Astrocyte (in vitro differentiated cells and primary cell): ENCODE measurements around the gene CCDC136. TPM values are rescaled to one million over a fixed set of nuclear protein-coding genes. Genes with fewer than 3 reads are reported as not detected.
A peak's percentile ranks its signal among the peaks of the same experiment; 100 is the strongest.

Experiments used
- DNase-seq: peaks from one replicate; pipeline ENCODE4 v3.0.0-alpha.2; 2010; ENCODE audit warnings: low read depth
- FAIRE-seq: peaks from 2 replicates; lab custom pipeline; 2011; peaks lifted over from hg19 to GRCh38; lab: Jason Lieb, UNC
- H2AFZ ChIP-seq: 2 replicates; pipeline ENCODE4 v1.6.0; 2012; ENCODE audit warnings: low read depth, low read length, inconsistent platforms
- H3K27ac ChIP-seq: 2 replicates; pipeline ENCODE4 v1.5.1; 2011; ENCODE audit warnings: low read depth, low read length, inconsistent platforms
- H3K27me3 ChIP-seq: 2 replicates; pipeline ENCODE4 v1.6.0; 2011; ENCODE audit warnings: low read length, inconsistent platforms; ENCODE audit not compliant: insufficient read depth
- H3K36me3 ChIP-seq: 2 replicates; pipeline ENCODE4 v1.5.1; 2011; ENCODE audit warnings: low read length, inconsistent platforms; ENCODE audit not compliant: insufficient read depth
- H3K4me1 ChIP-seq: 2 replicates; pipeline ENCODE4 v1.5.1; 2011; ENCODE audit warnings: low read length, inconsistent platforms; ENCODE audit not compliant: insufficient read depth
- H3K4me2 ChIP-seq: 2 replicates; pipeline ENCODE4 v1.6.0; 2012; ENCODE audit warnings: low read length, inconsistent platforms
- H3K4me3 ChIP-seq: 2 replicates; pipeline ENCODE4 v1.5.1; 2011; ENCODE audit warnings: low read depth, mild to moderate bottlenecking, low read length, inconsistent platforms; ENCODE audit not compliant: insufficient read depth
- H3K79me2 ChIP-seq: 2 replicates; pipeline ENCODE4 v1.6.0; 2012; ENCODE audit warnings: mild to moderate bottlenecking, low read length, inconsistent platforms; ENCODE audit not compliant: insufficient read depth
- H3K9ac ChIP-seq: 2 replicates; pipeline ENCODE4 v1.6.0; 2012; ENCODE audit warnings: mild to moderate bottlenecking, low read length, inconsistent platforms
- H3K9me3 ChIP-seq: 2 replicates; pipeline ENCODE4 v1.5.1; 2012; ENCODE audit warnings: low read depth, mild to moderate bottlenecking, low read length, inconsistent platforms; ENCODE audit not compliant: insufficient read depth
- H4K20me1 ChIP-seq: 2 replicates; pipeline ENCODE4 v1.6.0; 2012; ENCODE audit warnings: low read length, inconsistent platforms; ENCODE audit not compliant: insufficient read depth
- H3K27ac Mint-ChIP-seq: one replicate; pipeline ENCODE4 v1.8.0; 2021; ENCODE audit warnings: mild to moderate bottlenecking, mixed read lengths; ENCODE audit not compliant: unreplicated experiment
- H3K27me3 Mint-ChIP-seq: one replicate; pipeline ENCODE4 v1.8.0; 2021; ENCODE audit warnings: low read depth, mixed read lengths; ENCODE audit not compliant: unreplicated experiment
- H3K36me3 Mint-ChIP-seq: one replicate; pipeline ENCODE4 v1.8.0; 2021; ENCODE audit warnings: low read depth, mixed read lengths; ENCODE audit not compliant: unreplicated experiment
- H3K4me1 Mint-ChIP-seq: one replicate; pipeline ENCODE4 v1.8.0; 2021; ENCODE audit warnings: low read depth, mixed read lengths; ENCODE audit not compliant: unreplicated experiment
- H3K4me3 Mint-ChIP-seq: one replicate; pipeline ENCODE4 v1.8.0; 2021; ENCODE audit warnings: mild to moderate bottlenecking, moderate library complexity, mixed read lengths; ENCODE audit not compliant: unreplicated experiment
- H3K9me3 Mint-ChIP-seq: one replicate; pipeline ENCODE4 v1.8.0; 2021; ENCODE audit warnings: mild to moderate bottlenecking, mixed read lengths; ENCODE audit not compliant: unreplicated experiment
- EZH2 ChIP-seq: IDR thresholded peaks from 2 replicates; pipeline ENCODE4 v1.6.1; 2012; ENCODE audit warnings: mild to moderate bottlenecking, low read length, inconsistent platforms; ENCODE audit not compliant: insufficient read depth
- total RNA-seq: library from RNA; stranded (reverse); gene quantifications from 2 replicates; pipeline ENCODE4 v1.2.1, GENCODE V29; 2021
- TF ChIP-seq, protein P1 (sequence below): IDR thresholded peaks from 2 replicates; pipeline ENCODE4 v1.5.1; 2011; ENCODE audit warnings: low read depth, mild to moderate bottlenecking, inconsistent platforms, low read length, moderate library complexity; ENCODE audit not compliant: insufficient read depth

Gene CCDC136
- total RNA-seq, 1 donor from 2014 or later = 14.9 TPM

DNA sequence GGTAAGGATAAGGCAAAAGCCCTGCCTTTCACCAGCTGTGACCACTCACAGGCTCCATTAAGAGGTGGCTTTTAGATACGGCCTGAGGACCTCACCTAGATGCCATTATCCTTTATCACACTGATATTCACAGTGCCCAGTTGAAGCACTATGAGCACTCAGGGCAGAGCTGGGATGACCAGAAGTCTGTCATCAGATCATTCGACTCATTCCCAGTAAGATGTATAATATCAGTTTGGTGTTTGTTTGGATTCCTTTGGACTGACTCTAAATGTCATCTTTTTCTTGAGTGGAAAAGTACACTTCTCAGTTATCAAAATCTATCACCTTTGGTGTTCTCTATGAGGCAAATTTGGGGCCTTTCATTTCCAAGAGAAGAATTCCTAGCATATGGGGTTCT is 18.7 kb downstream of the CCDC136 start:
- H3K9me3 ChIP-seq = no peaks in the 10 kb centered on the region
- H3K9ac ChIP-seq = no peak overlapping the region
- H2AFZ ChIP-seq = no peak overlapping the region
- peaks cover 3% of the 10 kb centered on the region for H3K36me3 ChIP-seq
- no peaks in the 10 kb centered on the region for H3K79me2 ChIP-seq
- no peaks in the 10 kb centered on the region for H4K20me1 ChIP-seq
- TF ChIP-seq, protein P1, sequence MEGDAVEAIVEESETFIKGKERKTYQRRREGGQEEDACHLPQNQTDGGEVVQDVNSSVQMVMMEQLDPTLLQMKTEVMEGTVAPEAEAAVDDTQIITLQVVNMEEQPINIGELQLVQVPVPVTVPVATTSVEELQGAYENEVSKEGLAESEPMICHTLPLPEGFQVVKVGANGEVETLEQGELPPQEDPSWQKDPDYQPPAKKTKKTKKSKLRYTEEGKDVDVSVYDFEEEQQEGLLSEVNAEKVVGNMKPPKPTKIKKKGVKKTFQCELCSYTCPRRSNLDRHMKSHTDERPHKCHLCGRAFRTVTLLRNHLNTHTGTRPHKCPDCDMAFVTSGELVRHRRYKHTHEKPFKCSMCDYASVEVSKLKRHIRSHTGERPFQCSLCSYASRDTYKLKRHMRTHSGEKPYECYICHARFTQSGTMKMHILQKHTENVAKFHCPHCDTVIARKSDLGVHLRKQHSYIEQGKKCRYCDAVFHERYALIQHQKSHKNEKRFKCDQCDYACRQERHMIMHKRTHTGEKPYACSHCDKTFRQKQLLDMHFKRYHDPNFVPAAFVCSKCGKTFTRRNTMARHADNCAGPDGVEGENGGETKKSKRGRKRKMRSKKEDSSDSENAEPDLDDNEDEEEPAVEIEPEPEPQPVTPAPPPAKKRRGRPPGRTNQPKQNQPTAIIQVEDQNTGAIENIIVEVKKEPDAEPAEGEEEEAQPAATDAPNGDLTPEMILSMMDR = no peak
- no peak for TF ChIP-seq EZH2
- Mint-ChIP-seq H3K9me3 (no peaks in the 10 kb centered on the region), H3K4me3 (peak overlapping the region; percentile 2), H3K4me1 (peaks cover 10% of the 10 kb centered on the region), H3K27me3 (peaks cover 3% of the 10 kb centered on the region), H3K36me3 (peaks cover 21% of the 10 kb centered on the region), H3K27ac (no peak overlapping the region)
- no peaks in the 10 kb centered on the region for H3K27me3 ChIP-seq
- DNase-seq = no peak
- H3K4me3 ChIP-seq = no peak overlapping the region
- H3K27ac ChIP-seq = no peak overlapping the region
- no peak for FAIRE-seq
- H3K4me2 ChIP-seq = no peak overlapping the region
- no peaks in the 10 kb centered on the region for H3K4me1 ChIP-seq

DNA sequence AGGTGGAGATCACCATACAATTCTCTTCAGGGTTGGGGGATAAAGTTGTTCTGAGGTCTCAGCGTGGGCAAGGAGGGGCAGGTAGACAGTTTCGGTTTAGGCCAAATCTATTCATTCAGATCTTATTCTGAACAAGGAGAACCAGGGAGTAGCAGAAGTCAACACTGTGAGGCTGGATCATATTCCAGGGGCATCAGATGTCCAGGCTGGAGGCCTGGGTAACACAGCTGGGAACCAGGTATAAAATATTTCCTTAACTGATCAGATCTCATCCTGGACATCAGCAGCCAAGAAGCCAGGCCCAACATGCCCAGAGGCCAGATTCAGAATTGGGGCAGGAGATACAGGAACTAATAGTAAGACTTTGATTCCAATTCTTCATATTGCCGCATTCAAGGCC is 19.2 kb downstream of the CCDC136 start:
- no peak for DNase-seq
- Histone ChIP-seq H3K9ac (no peak overlapping the region), H4K20me1 (no peaks in the 10 kb centered on the region), H3K27ac (no peak overlapping the region), H3K79me2 (no peaks in the 10 kb centered on the region), H3K4me2 (no peak overlapping the region), H3K4me1 (no peaks in the 10 kb centered on the region), H3K36me3 (peaks cover 1% of the 10 kb centered on the region), H3K9me3 (no peaks in the 10 kb centered on the region), H3K4me3 (no peak overlapping the region), H2AFZ (no peak overlapping the region), H3K27me3 (peaks cover 2% of the 10 kb centered on the region)
- Mint-ChIP-seq H3K9me3 (no peaks in the 10 kb centered on the region), H3K27me3 (peaks cover 7% of the 10 kb centered on the region), H3K27ac (no peak overlapping the region), H3K36me3 (peaks cover 18% of the 10 kb centered on the region), H3K4me3 (peak overlapping the region; percentile 2), H3K4me1 (peaks cover 10% of the 10 kb centered on the region)
- TF ChIP-seq, protein P1 = no peak
- TF ChIP-seq EZH2 = no peak
- FAIRE-seq = no peak

DNA sequence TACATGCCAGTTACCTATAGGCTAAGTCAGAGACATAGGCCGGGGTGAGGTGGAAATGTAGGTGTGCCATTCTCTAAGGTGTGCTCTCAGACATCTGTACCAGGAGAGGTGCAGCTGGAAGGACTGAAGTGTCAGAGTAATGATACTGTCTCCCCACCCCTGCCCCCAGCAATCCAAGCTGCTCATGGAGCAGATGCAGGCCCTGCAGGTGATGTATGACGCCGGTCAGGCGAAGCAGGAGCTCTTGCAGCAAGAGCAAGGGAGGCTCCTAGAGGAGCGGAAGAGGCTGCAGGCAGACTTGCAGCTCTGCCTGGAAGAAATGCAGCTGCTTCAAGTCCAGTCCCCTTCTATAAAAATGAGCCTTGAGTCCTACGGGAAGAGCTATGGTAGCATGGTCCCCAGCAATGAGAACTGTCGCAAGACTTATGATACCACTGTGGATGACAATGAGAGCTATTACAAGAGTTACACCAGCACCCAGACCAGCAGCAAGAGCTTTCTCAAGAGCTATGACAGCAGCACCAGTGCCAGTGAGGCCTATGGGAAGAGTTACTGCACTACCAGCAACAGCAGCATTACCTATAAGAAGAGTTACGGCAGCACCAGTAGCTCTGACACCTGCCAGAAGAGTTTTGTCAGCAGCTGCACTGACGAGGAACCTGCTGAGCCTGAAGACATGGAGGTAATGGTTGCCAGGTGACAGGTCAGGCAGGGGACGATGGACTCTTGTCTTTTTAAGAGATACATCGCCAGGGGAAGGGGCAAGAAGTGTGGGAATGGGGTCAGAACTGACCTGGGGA is 20.1 kb downstream of the CCDC136 start:
- Histone ChIP-seq H3K4me3 (no peak overlapping the region), H3K9ac (no peak overlapping the region), H4K20me1 (no peaks in the 10 kb centered on the region), H3K27me3 (peaks cover 2% of the 10 kb centered on the region), H3K4me1 (no peaks in the 10 kb centered on the region), H3K27ac (no peak overlapping the region), H2AFZ (no peak overlapping the region), H3K4me2 (no peak overlapping the region), H3K9me3 (no peaks in the 10 kb centered on the region), H3K79me2 (no peaks in the 10 kb centered on the region), H3K36me3 (no peaks in the 10 kb centered on the region)
- Mint-ChIP-seq H3K27me3 (peaks cover 7% of the 10 kb centered on the region), H3K4me3 (no peak overlapping the region), H3K27ac (no peak overlapping the region), H3K36me3 (peaks cover 14% of the 10 kb centered on the region), H3K4me1 (peaks cover 10% of the 10 kb centered on the region), H3K9me3 (peaks cover 2% of the 10 kb centered on the region)
- DNase-seq = no peak
- FAIRE-seq = no peak
- TF ChIP-seq EZH2 = no peak
- TF ChIP-seq, protein P1 = no peak
